Left hindlimb (tissue), 1 donor: ENCODE results near the gene HAAO.

Source experiments
- DNase-seq: peaks from one replicate; pipeline ENCODE4 v3.0.0-alpha.2; 2018

Gene HAAO

DNA sequence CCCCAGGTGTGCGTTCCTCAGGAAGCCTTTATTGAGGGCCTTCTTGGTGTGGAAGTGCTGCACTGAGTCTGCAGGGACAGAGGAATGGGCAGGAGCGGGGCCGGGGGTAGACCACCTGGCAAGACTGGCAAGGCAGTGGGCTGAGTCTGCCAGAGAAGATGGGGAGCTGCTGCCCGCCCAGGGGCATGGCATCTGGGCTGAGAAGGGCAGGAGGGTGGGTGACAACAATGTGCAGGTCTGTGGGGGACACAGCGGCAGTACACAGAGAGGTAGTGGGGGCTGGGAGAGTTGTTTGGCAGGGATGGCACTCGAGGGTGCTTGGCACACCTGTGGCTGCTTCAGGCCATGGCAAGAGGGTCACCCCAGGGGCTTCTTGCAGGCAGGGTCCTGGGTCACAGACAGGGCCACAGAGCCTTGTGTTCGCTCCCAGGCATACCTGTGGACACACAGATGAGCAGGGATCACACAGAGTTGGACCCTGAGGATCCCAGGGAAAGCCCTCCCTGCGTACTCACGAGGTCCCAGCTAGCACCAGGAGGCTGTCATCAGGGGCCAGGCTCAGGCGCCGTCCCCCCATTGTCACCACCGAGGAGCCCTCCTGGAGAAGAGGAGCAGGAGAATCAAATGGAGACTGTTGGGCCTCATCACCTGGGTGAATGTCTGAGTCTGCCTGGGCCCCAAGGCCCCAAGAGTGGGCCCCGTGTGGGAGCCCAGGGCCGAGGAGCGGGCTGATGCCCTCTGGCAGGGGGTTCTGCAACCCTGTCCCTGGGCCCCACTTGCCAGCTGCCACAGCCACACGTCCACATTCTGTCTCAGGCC lies 25.1 kb downstream of the HAAO start:
- no peak for DNase-seq

DNA sequence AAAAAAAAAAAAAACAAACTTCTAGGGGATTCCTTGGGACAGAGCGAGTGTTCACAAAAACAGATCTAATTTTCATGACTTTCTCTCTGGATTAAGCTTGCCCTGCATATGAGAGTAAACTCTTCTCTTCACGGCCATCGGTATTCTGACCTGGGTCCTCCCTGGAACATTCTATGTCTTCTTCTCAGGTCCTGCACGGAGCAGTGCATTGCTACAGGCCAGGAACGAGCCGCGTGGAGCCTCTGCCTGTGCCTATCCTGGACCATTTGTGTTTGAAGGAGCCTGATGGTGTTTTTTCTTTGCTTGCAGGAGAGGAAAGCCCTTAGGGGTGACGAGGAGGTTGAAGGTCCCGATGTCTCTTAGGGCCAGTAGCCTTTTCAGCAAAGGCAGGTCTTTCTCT lies 26.7 kb downstream of the HAAO start:
- no peak for DNase-seq

DNA sequence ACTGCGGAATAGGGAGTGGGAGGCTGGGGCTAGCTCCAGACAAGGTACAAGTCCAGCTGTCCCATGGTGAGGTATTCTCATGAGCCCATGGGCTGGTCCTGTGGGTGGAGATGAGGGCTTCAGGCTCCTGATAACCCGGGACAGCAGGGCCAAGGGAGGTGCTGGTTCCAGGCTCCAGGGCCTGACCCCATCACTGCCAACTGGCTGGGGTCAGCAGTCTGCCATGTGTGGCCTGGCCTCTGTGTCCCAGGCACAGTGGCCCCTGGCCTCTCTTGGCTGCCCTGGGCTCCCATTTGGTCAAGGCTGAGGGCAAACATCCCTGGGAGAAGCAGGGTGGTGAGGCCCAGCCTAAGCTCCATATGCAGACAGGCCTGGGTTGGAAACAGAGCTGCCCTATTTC lies 27.5 kb downstream of the HAAO start:
- DNase-seq, result no peak

- DNase-seq, result no peak
Observed at GRCh38 chr2:42764096-42764495, 28.3 kb downstream of the HAAO start, which contains the start of gene OXER1. TSS of gene OXER1 (minus strand) at chr2:42764135. CDS start at chr2:42764062, 73 bp downstream.

DNA sequence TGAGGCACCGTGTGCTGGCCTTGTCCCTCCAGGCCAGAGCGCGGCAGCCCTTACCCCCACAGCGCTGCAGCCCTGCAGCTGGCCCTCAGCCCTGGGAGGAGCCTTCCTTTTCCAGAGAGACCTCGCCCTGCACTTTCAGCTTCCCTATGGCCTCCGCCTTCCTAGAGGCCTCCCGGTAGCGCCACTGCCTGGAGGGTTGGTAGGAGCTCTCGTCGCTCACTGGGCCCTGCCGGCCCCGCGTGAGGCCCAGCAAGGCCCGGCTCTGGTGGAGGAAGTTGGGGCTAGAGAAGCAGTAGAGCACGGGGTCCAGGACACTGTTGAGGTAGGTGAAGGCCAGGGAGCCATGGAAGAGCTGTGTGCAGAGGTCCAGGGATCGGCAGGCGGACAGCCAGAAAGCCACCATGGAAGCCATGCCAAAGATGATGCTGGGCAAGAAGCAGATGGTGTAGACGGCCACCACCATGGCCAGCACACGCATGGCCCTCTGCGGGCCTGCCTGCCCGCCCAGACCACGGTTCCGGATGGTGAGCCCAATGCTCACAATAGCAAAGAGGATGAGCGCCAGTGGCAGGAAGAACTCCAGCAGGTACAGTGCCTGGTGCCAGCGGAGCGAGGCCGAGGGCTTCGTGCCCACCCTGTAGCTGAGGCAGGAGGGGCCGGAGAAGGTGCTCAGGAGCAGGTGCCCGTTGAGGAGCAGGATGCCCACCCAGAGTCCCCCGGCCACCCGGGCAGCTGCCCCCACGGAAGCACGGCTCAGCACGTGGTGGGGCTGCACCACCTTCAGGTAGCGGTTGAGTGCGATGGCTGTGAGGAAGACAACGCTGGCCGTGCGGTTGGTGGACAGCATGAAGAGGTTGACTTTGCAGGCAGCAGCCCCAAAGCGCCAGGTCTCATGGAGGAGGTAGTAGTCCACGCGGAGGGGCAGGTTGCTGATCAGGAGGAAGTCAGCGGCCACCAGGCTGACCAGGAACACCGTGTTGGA lies 29.3 kb downstream of the HAAO start:
- no peak for DNase-seq

GRCh38 chr2:42762155-42762554 lies 30.2 kb downstream of the HAAO start:
- DNase-seq, result no peak

- DNase-seq, result no peak
Observed at GRCh38 chr2:42761554-42761953, 30.8 kb downstream of the HAAO start.

DNA sequence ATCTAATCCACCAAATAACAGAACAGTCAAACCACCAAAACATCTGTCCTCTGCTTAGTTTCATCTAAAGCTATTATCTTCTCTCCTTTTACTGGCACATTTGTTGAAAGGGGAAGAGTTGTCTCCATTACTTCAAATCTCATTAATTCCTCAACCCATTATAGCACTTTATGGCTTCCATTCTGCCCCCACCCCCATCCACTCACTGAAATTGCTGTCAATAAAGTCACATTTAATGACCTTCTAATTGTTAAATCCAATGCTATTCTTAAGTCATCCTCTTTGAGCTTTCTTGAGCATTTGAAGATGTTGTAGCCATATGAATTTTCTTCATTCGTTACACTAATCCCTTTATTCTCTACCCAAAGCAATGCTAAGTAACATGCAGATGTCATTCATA lies 33.6 kb downstream of the HAAO start:
- DNase-seq, result no peak

- DNase-seq, result no peak
Observed at GRCh38 chr2:42757981-42758740, 34.2 kb downstream of the HAAO start.

DNA sequence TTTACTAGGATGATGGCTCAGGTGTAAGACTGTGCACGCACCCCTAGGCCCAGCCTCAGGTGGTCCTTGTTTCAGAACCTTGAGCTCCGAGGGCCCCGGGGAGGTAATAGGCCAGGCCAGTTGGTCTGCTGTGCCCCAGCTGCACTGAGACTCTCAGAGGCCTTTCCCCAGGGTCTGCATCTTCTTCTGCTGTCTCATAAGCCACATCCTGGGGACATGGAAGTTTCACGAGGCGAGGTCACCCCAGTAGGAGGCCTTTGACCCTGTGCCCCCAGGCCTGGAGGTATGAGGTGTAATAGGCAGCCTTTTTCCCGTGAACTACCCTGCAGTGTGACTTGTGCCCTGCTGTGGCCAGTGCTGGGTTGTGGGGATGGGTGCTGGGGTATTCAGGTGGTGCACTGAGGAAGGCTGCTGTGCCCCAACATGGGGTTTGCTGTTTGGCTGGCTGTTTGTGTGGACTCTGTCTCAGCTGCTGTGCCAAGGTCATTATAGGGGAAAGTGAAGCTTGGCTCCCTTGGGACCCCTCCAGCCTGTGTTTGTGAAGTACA lies 35.3 kb downstream of the HAAO start:
- DNase-seq, result no peak

GRCh38 chr2:42756150-42756775 lies 36.1 kb downstream of the HAAO start:
- no peak for DNase-seq

GRCh38 chr2:42755191-42755880 lies 37.0 kb downstream of the HAAO start:
- no peak for DNase-seq

- no peak for DNase-seq
Observed at GRCh38 chr2:42754776-42755140, 37.6 kb downstream of the HAAO start.

DNA sequence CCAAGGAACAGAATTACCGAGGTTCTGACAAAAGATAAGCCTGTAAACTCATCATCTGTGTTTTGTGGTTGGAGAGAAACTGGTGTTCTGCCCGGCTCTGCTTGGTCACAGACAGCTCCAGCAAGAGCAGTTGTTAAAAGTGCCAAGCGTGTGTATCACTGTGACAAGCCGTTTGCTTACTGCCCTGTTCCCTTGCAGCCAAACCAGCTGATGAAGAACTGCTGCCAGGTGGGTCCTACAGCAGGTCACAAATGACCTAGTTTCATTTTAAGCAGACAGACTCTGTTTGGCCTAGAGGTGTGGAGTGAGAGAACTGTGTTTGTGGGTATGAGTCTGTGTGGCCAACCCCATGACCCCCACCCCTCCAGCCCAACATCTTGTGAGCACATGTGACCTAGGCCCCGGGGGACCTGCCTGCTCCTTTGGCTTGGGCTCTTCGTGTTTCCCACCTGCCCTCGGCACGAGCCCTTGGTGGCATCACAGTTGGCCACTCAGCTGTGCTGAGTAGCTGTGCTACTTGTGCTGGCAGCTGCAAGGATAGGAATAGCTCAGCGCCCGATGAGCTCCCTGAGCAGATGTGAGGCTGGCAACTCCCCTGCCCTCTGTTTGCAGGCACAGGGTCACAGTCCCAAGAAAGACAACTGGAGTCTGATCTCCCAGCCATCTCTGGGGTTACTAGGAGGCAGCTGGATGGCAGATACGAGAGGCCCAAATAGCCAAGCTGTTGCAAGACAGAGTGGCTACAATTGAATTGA lies 38.2 kb downstream of the HAAO start:
- peak; percentile 80 for DNase-seq

GRCh38 chr2:42752816-42753813 lies 39.3 kb downstream of the HAAO start:
- no peak for DNase-seq

- no peak for DNase-seq
Observed at GRCh38 chr2:42752314-42752713, 40.1 kb downstream of the HAAO start.

- DNase-seq, result no peak
Observed at GRCh38 chr2:42748840-42749239, 43.5 kb downstream of the HAAO start.

GRCh38 chr2:42747422-42747821 lies 45.0 kb downstream of the HAAO start:
- DNase-seq, result no peak

DNA sequence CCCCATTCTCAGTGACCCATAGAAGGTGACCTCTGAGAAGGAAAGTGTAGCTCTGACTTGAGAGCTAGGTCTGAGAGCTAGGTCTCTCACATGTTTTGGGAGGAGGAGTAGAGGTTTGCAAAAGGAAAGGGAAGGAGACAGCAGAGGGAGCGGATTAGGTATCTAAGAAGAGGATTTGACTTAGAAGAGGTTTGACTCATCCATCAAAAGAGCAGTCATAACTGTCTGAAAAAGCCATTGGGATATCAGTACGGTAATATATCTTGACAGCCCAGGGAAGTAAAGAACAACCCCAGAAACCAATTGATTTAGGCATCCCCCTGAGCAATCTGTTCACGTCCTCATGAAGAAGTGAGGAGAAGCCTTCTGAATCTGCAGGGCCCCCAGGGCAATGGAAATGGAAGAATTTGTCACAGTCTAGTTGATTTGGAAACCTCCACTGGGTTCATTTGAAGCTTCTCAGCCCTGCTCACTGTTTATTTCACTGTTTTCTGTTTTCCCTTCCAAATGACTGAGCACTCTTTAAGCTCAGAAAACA lies 47.8 kb downstream of the HAAO start:
- no peak for DNase-seq
